Common myeloid progenitor, CD34-positive (primary cell): ENCODE measurements around the gene DPYSL4.
"Not testable (repeated sequence)": the region's sequence is repeated elsewhere in the genome, so short reads cannot be mapped to it uniquely, and the experiment has no call there.

ENCODE experiments used
- CTCF ChIA-PET: fragments of 350-600 bp; sonication (Branson Sonifier 250); formaldehyde crosslinking; loops from one replicate; lab custom pipeline; 2021; ENCODE audit warnings: antibody characterized with exemption; lab: Charles Lee
- POLR2A ChIA-PET: fragments of 350-600 bp; sonication (Branson Sonifier 250); formaldehyde crosslinking; loops from one replicate; lab custom pipeline; 2021; ENCODE audit warnings: antibody characterized with exemption; lab: Charles Lee
- DNase-seq, 3 donors: peaks; one replicate each; pipeline versions ENCODE4 v3.0.0 to v3.0.0-alpha.2; 2013
- H3K27ac ChIP-seq, 2 experiments: 1 replicate in 1 of 2; 2 replicates in 1 of 2; pipeline ENCODE4 v1.7.0; 2013; ENCODE audit warnings: inconsistent platforms in 2 of 2, low read length in 2 of 2, mild to moderate bottlenecking in 2 of 2, low read depth in 1 of 2, moderate library complexity in 1 of 2; ENCODE audit not compliant: severe bottlenecking in 2 of 2, insufficient read depth in 1 of 2, poor library complexity in 1 of 2
- H3K27me3 ChIP-seq, 5 experiments: replicated peaks in 2 of 5; 1 replicate in 3 of 5; 2 replicates in 2 of 5; pipeline versions ENCODE4 v1.6.1 to v1.7.0; 2013; ENCODE audit warnings: low read length in 4 of 5, mild to moderate bottlenecking in 2 of 5, moderate library complexity in 2 of 5, inconsistent platforms in 1 of 5; ENCODE audit not compliant: insufficient read depth in 5 of 5, control insufficient read depth in 4 of 5
- H3K36me3 ChIP-seq, 4 experiments: 1 replicate in 2 of 4; 2 replicates in 2 of 4; pipeline versions ENCODE4 v1.6.1 to v1.7.0; 2013; ENCODE audit warnings: low read length in 3 of 4, control low read depth in 1 of 4, mild to moderate bottlenecking in 1 of 4; ENCODE audit not compliant: control insufficient read depth in 4 of 4, insufficient read depth in 4 of 4
- H3K4me1 ChIP-seq, 4 experiments: 1 replicate in 3 of 4; 2 replicates in 1 of 4; pipeline versions ENCODE4 v1.6.1 to v1.7.1; 2013; ENCODE audit warnings: low read length in 3 of 4, mild to moderate bottlenecking in 3 of 4, control low read depth in 1 of 4, inconsistent platforms in 1 of 4, moderate library complexity in 1 of 4; ENCODE audit not compliant: control insufficient read depth in 4 of 4, insufficient read depth in 4 of 4; ENCODE audit errors: control extremely low read depth in 1 of 4
- H3K4me3 ChIP-seq, 7 experiments: 1 replicate in 4 of 7; 2 replicates in 3 of 7; pipeline versions ENCODE4 v1.5.1 to v1.7.0; 2013; ENCODE audit warnings: mild to moderate bottlenecking in 7 of 7, low read length in 6 of 7, moderate library complexity in 6 of 7, inconsistent platforms in 2 of 7, low read depth in 2 of 7, control low read depth in 1 of 7; ENCODE audit not compliant: insufficient read depth in 4 of 7, control insufficient read depth in 1 of 7; ENCODE audit errors: extremely low read depth in 1 of 7
- H3K9me3 ChIP-seq, 5 experiments: 1 replicate in 4 of 5; 2 replicates in 1 of 5; pipeline versions ENCODE4 v1.6.1 to v1.7.1; 2013; ENCODE audit warnings: low read length in 4 of 5, mild to moderate bottlenecking in 2 of 5, inconsistent platforms in 1 of 5, low read depth in 1 of 5, moderate library complexity in 1 of 5; ENCODE audit not compliant: control insufficient read depth in 4 of 5, insufficient read depth in 2 of 5; ENCODE audit errors: control extremely low read depth in 1 of 5
- WGBS: methylation state at CpG from one replicate; pipeline ENCODE4 v1.1.5; 2013; ENCODE audit not compliant: insufficient coverage; 5-methylcytosine and 5-hydroxymethylcytosine counted together

The DPYSL4 gene

GRCh38 chr10:132212816-132213215 is 26.1 kb downstream of the DPYSL4 start:
- no peak overlapping the region for H3K4me3 ChIP-seq
- no peaks in the 10 kb centered on the region for H3K27me3 ChIP-seq
- H3K27ac ChIP-seq = no peak overlapping the region
- ChIA-PET CTCF (no interaction called here), POLR2A (no interaction called here)
- H3K4me1 ChIP-seq = no peaks in the 10 kb centered on the region
- WGBS = 100% methylated on average over 8 of the region's 9 CpGs
- H3K9me3 ChIP-seq = peaks cover 0 to 36% (median 23%) of the 10 kb centered on the region in 5 experiments
- no peak for DNase-seq
- peaks cover 0 to 7% (median 5%) of the 10 kb centered on the region in 4 experiments for H3K36me3 ChIP-seq

GRCh38 chr10:132213917-132214316 is 27.2 kb downstream of the DPYSL4 start:
- Histone ChIP-seq H3K4me3 (no peak overlapping the region), H3K27me3 (no peaks in the 10 kb centered on the region), H3K36me3 (peaks cover 0 to 11% (median 4%) of the 10 kb centered on the region in 4 experiments), H3K27ac (no peak overlapping the region), H3K4me1 (no peaks in the 10 kb centered on the region), H3K9me3 (peaks cover 0 to 41% (median 26%) of the 10 kb centered on the region in 5 experiments)
- DNase-seq = no peak
- ChIA-PET CTCF (no interaction called here), POLR2A (interaction anchor here (0.7 kb wide), 1 partner anchor 29 kb away, joined by 3 read pairs; no protein-coding TSS in a partner anchor)
- WGBS = no CpG with 5 or more reads among the region's 4 CpGs

- peaks cover 0 to 41% (median 26%) of the 10 kb centered on the region in 5 experiments for H3K9me3 ChIP-seq
- H3K4me1 ChIP-seq, DNase-seq, CTCF ChIA-PET, H3K27me3 ChIP-seq, H3K36me3 ChIP-seq, H3K4me3 ChIP-seq, H3K27ac ChIP-seq, POLR2A ChIA-PET: not testable (repeated sequence)
- WGBS = 100% methylated on average over 1 of the region's 3 CpGs
These were observed 29.7 kb downstream of the DPYSL4 start for GRCh38 chr10:132216441-132216840.

GRCh38 chr10:132219486-132219885 is 32.7 kb downstream of the DPYSL4 start:
- no peak for DNase-seq
- no peak overlapping the region for H3K27ac ChIP-seq
- WGBS = 94% methylated on average over 7 of the region's 7 CpGs
- H3K27me3 ChIP-seq = no peaks in the 10 kb centered on the region
- peaks cover 0 to 5% (median 2%) of the 10 kb centered on the region in 4 experiments for H3K4me1 ChIP-seq
- H3K36me3 ChIP-seq = peaks cover 0 to 5% (median 3%) of the 10 kb centered on the region in 4 experiments
- POLR2A ChIA-PET = interaction anchor here (0.6 kb wide), 1 partner anchor 35 kb away, joined by 3 read pairs; no protein-coding TSS in a partner anchor
- H3K4me3 ChIP-seq = no peak overlapping the region
- H3K9me3 ChIP-seq = peaks cover 0 to 29% (median 22%) of the 10 kb centered on the region in 5 experiments
- CTCF ChIA-PET = interaction anchor here (0.9 to 1.6 kb wide), 2 partner anchors 12 to 14 kb away, joined by 3 to 4 read pairs; no protein-coding TSS in a partner anchor

GRCh38 chr10:132220061-132220460 is 33.3 kb downstream of the DPYSL4 start:
- Histone ChIP-seq H3K4me1 (peaks cover 0 to 5% (median 2%) of the 10 kb centered on the region in 4 experiments), H3K27me3 (no peaks in the 10 kb centered on the region), H3K4me3 (no peak overlapping the region), H3K9me3 (peaks cover 0 to 24% (median 20%) of the 10 kb centered on the region in 5 experiments), H3K27ac (no peak overlapping the region), H3K36me3 (peaks cover 0 to 5% (median 3%) of the 10 kb centered on the region in 4 experiments)
- CTCF ChIA-PET = interaction anchor here (0.9 to 1.6 kb wide), 4 partner anchors 11 to 133 kb away, joined by 3 to 5 read pairs (median 4); no protein-coding TSS in a partner anchor
- DNase-seq = no peak
- POLR2A ChIA-PET = no interaction called here
- 100% methylated on average over 7 of the region's 9 CpGs for WGBS

GRCh38 chr10:132220996-132221395 is 34.2 kb downstream of the DPYSL4 start:
- POLR2A ChIA-PET, H3K27me3 ChIP-seq, H3K4me1 ChIP-seq, H3K36me3 ChIP-seq, H3K27ac ChIP-seq, DNase-seq, H3K4me3 ChIP-seq: not testable (repeated sequence)
- CTCF ChIA-PET = interaction anchor here (0.6 to 1.6 kb wide), 4 partner anchors 13 to 132 kb away, joined by 3 to 5 read pairs (median 4); no protein-coding TSS in a partner anchor
- WGBS = 99% methylated on average over 11 of the region's 18 CpGs
- peaks cover 0 to 19% (median 15%) of the 10 kb centered on the region in 5 experiments for H3K9me3 ChIP-seq

- Histone ChIP-seq H3K4me3 (no peak overlapping the region), H3K27ac (no peak overlapping the region), H3K9me3 (peaks cover 0 to 8% (median 3%) of the 10 kb centered on the region in 5 experiments), H3K36me3 (peaks cover 0 to 8% (median 4%) of the 10 kb centered on the region in 4 experiments), H3K27me3 (no peaks in the 10 kb centered on the region), H3K4me1 (peaks cover 0 to 5% (median 2%) of the 10 kb centered on the region in 4 experiments)
- ChIA-PET CTCF (interaction anchor here (1.0 to 1.8 kb wide), 4 partner anchors 11 to 237 kb away, joined by 3 to 11 read pairs (median 4); no protein-coding TSS in a partner anchor), POLR2A (no interaction called here)
- WGBS = 83% methylated on average over 19 of the region's 21 CpGs
- no peak for DNase-seq
These were observed 36.0 kb downstream of the DPYSL4 start for GRCh38 chr10:132222726-132223125.
